Measurements from ENCODE around the gene CACNA2D4. TPM values are rescaled to one million over a fixed set of nuclear protein-coding genes. Genes with fewer than 3 reads are reported as not detected.

The CACNA2D4 gene
- total and polyA plus RNA-seq, 2 donors (not counting 1 experiment from before 2014, with no cell fraction given): 0.68 to 0.99 TPM

- H2AFZ ChIP-seq (ENCODE audit: low read length): no peak overlapping the region
- H3K9ac ChIP-seq (ENCODE audit: insufficient read depth, low read length): no peak overlapping the region
- H3K27me3 ChIP-seq (ENCODE audit: control insufficient read depth, insufficient read depth, low read length): no peaks in the 10 kb centered on the region
- no peak overlapping the region for H3K4me3 ChIP-seq (replicated peaks in 1 of 4; ENCODE audit: control extremely low read depth in 1 of 4, insufficient read depth in 1 of 4, low read depth in 3 of 4, low read length in 4 of 4)
- no peak for DNase-seq (ENCODE audit: low read depth in 2 of 2)
- H3K27ac ChIP-seq (ENCODE audit: insufficient read depth, low read length): no peak overlapping the region
- H4K20me1 ChIP-seq (ENCODE audit: control insufficient read depth, extremely low read depth, insufficient read depth, low read length): no peaks in the 10 kb centered on the region
- no peak overlapping the region for H3K4me2 ChIP-seq (ENCODE audit: extremely low read depth, insufficient read depth, low read length)
- peaks cover 15% of the 10 kb centered on the region for H3K4me1 ChIP-seq (ENCODE audit: control insufficient read depth, extremely low read depth, insufficient read depth, low read length)
- H3K9me3 ChIP-seq (ENCODE audit: control insufficient read depth, insufficient read depth, low read depth, low read length): no peaks in the 10 kb centered on the region
- TF ChIP-seq EZH2 (IDR thresholded peaks at IDR 0.05; ENCODE audit: low read length, missing control alignments) (no peak), CTCF (conservative IDR thresholded peaks at IDR 0.05 in 1 of 2, IDR thresholded peaks at IDR 0.05 in 1 of 2; ENCODE audit: low read depth in 1 of 2, low read length in 2 of 2) (no peak)
- peaks cover 2% of the 10 kb centered on the region for H3K36me3 ChIP-seq (ENCODE audit: control insufficient read depth, insufficient read depth, low read length)
- no peaks in the 10 kb centered on the region for H3K79me2 ChIP-seq (ENCODE audit: control insufficient read depth, insufficient read depth, low read length)
These were observed 136.2 kb downstream of the CACNA2D4 start for GRCh38 chr12:1782215-1782614.

GRCh38 chr12:1781772-1782171, 136.7 kb downstream of the CACNA2D4 start:
- Histone ChIP-seq H3K79me2 (ENCODE audit: control insufficient read depth, insufficient read depth, low read length) (no peaks in the 10 kb centered on the region), H3K9ac (ENCODE audit: insufficient read depth, low read length) (no peak overlapping the region), H2AFZ (ENCODE audit: low read length) (no peak overlapping the region), H4K20me1 (ENCODE audit: control insufficient read depth, extremely low read depth, insufficient read depth, low read length) (no peaks in the 10 kb centered on the region), H3K4me1 (ENCODE audit: control insufficient read depth, extremely low read depth, insufficient read depth, low read length) (peaks cover 16% of the 10 kb centered on the region), H3K27ac (ENCODE audit: insufficient read depth, low read length) (no peak overlapping the region), H3K27me3 (ENCODE audit: control insufficient read depth, insufficient read depth, low read length) (no peaks in the 10 kb centered on the region), H3K4me3 (replicated peaks in 1 of 4; ENCODE audit: control extremely low read depth in 1 of 4, insufficient read depth in 1 of 4, low read depth in 3 of 4, low read length in 4 of 4) (no peak overlapping the region), H3K4me2 (ENCODE audit: extremely low read depth, insufficient read depth, low read length) (no peak overlapping the region), H3K9me3 (ENCODE audit: control insufficient read depth, insufficient read depth, low read depth, low read length) (no peaks in the 10 kb centered on the region), H3K36me3 (ENCODE audit: control insufficient read depth, insufficient read depth, low read length) (peaks cover 2% of the 10 kb centered on the region)
- peak; percentile 56 to 63 for DNase-seq (ENCODE audit: low read depth in 2 of 2)
- TF ChIP-seq EZH2 (IDR thresholded peaks at IDR 0.05; ENCODE audit: low read length, missing control alignments) (no peak), CTCF (conservative IDR thresholded peaks at IDR 0.05 in 1 of 2, IDR thresholded peaks at IDR 0.05 in 1 of 2; ENCODE audit: low read depth in 1 of 2, low read length in 2 of 2) (no peak)

GRCh38 chr12:1779783-1780182, 138.7 kb downstream of the CACNA2D4 start:
- H3K79me2 ChIP-seq (ENCODE audit: control insufficient read depth, insufficient read depth, low read length): no peaks in the 10 kb centered on the region

More at GRCh38 chr12:1779783-1780182, 138.7 kb downstream of the CACNA2D4 start:
- Histone ChIP-seq H3K9me3 (ENCODE audit: control insufficient read depth, insufficient read depth, low read depth, low read length) (no peaks in the 10 kb centered on the region), H3K4me1 (ENCODE audit: control insufficient read depth, extremely low read depth, insufficient read depth, low read length) (peaks cover 23% of the 10 kb centered on the region), H4K20me1 (ENCODE audit: control insufficient read depth, extremely low read depth, insufficient read depth, low read length) (no peaks in the 10 kb centered on the region), H3K36me3 (ENCODE audit: control insufficient read depth, insufficient read depth, low read length) (no peaks in the 10 kb centered on the region), H3K4me2 (ENCODE audit: extremely low read depth, insufficient read depth, low read length) (no peak overlapping the region), H3K4me3 (replicated peaks in 1 of 4; ENCODE audit: control extremely low read depth in 1 of 4, insufficient read depth in 1 of 4, low read depth in 3 of 4, low read length in 4 of 4) (no peak overlapping the region), H2AFZ (ENCODE audit: low read length) (no peak overlapping the region), H3K9ac (ENCODE audit: insufficient read depth, low read length) (no peak overlapping the region), H3K27me3 (ENCODE audit: control insufficient read depth, insufficient read depth, low read length) (no peaks in the 10 kb centered on the region), H3K27ac (ENCODE audit: insufficient read depth, low read length) (no peak overlapping the region)
- TF ChIP-seq EZH2 (IDR thresholded peaks at IDR 0.05; ENCODE audit: low read length, missing control alignments) (no peak), CTCF (conservative IDR thresholded peaks at IDR 0.05 in 1 of 2, IDR thresholded peaks at IDR 0.05 in 1 of 2; ENCODE audit: low read depth in 1 of 2, low read length in 2 of 2) (no peak)
- peak; percentile 80 to 86 for DNase-seq (ENCODE audit: low read depth in 2 of 2)
